ENCODE data around the gene TBL1Y.

GRCh38 chrY:6931779-6932396, 21.4 kb downstream of the TBL1Y start:
- TF ChIP-seq CTCF (IDR thresholded peaks at IDR 0.05) (no peak), POLR2A (IDR thresholded peaks at IDR 0.05; ENCODE audit: low read depth) (no peak), EP300 (IDR thresholded peaks at IDR 0.05) (no peak), POLR2AphosphoS5 (IDR thresholded peaks at IDR 0.05) (no peak)

Measured in esophagus muscularis mucosa (tissue), 4 donors.